Measurements from ENCODE around the gene MYO10. TPM values are rescaled to one million over a fixed set of nuclear protein-coding genes. Genes with fewer than 3 reads are reported as not detected.
A peak's percentile ranks its signal among the peaks of the same experiment; 100 is the strongest.

MYO10 gene
- total and polyA plus RNA-seq, 4 experiments from 2014 or later, result 0.05 to 0.17 TPM; not detected in 2

DNA sequence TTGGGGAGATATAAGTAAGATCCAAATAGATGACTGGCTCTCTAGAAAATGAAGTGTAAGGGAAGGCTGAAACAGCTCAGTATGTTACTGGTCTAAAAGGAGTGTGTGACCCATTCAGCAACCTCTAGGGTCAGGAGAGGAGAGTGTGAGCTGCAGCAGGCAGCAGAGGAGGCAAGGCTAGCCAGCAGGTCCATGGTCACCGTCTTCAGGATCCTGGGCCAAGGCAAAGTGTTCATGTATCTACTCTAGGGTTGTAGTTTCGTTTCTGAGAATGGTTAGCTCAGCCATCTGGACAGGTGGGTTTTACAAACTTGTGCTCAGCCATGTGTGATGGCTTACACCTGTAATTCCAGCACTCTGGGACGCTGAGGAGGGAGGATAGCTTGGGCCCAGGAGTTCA, 13.7 kb downstream of the MYO10 start:
- no peaks in the 10 kb centered on the region for H3K4me1 Mint-ChIP-seq
- Histone ChIP-seq H3K4me3 (ENCODE audit: low read length in 2 of 2) (no peak overlapping the region), H3K27ac (ENCODE audit: low read depth, low read length) (no peak overlapping the region), H3K4me1 (ENCODE audit: insufficient read depth, low read length) (no peaks in the 10 kb centered on the region), H3K27me3 (ENCODE audit: insufficient read depth, low read length) (no peaks in the 10 kb centered on the region), H3K36me3 (ENCODE audit: insufficient read depth, low read length) (no peaks in the 10 kb centered on the region), H3K9me3 (ENCODE audit: control insufficient read depth in 1 of 2, low read length in 2 of 2) (no peaks in the 10 kb centered on the region)
- ChIA-PET CTCF (ENCODE audit: partially characterized antibody) (no interaction called here), POLR2A (ENCODE audit: partially characterized antibody) (no interaction called here)
- H3K4me3 Mint-ChIP-seq, result no peak overlapping the region
- DNase-seq, result no peak
- peaks cover 0 to 7% (median 1%) of the 10 kb centered on the region in 8 donors for H3K9me3 Mint-ChIP-seq
- H3K27ac Mint-ChIP-seq, result no peak overlapping the region
- H3K36me3 Mint-ChIP-seq, result no peaks in the 10 kb centered on the region
- intact Hi-C loops (cut with micrococcal nuclease), result no loop called here
- H3K27me3 Mint-ChIP-seq, result no peaks in the 10 kb centered on the region

DNA sequence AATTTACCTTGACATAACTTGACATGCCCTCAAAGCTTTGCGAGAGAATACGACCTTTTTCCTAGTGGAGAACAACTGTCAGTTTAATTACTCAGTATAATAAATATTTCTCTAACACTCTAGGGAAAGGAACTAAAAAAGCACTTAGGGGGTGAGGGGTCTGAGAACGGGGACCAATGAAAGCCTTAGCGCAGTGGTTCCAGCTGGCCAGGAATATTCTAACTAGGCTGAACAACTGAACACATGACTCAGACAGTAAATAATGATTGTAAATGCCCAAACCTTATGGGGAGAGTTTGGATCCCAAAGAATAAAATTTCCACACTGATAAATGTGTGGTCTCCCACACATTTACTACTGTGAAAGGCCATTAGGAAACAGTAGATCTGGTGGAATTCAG, 14.9 kb downstream of the MYO10 start:
- no peaks in the 10 kb centered on the region for H3K4me1 Mint-ChIP-seq
- no peaks in the 10 kb centered on the region for H3K4me1 ChIP-seq (ENCODE audit: insufficient read depth, low read length)
- CTCF ChIA-PET (ENCODE audit: partially characterized antibody), result interaction anchor here (0.9 kb wide), 1 partner anchor 12 kb away, joined by 3 read pairs; no protein-coding TSS in a partner anchor
- no peak overlapping the region for H3K27ac Mint-ChIP-seq
- H3K27me3 Mint-ChIP-seq, result no peaks in the 10 kb centered on the region
- no peak overlapping the region for H3K27ac ChIP-seq (ENCODE audit: low read depth, low read length)
- H3K4me3 Mint-ChIP-seq, result no peak overlapping the region
- H3K4me3 ChIP-seq (ENCODE audit: low read length in 2 of 2), result no peak overlapping the region
- peaks cover 0 to 7% (median 1%) of the 10 kb centered on the region in 8 donors for H3K9me3 Mint-ChIP-seq
- no peaks in the 10 kb centered on the region for H3K9me3 ChIP-seq (ENCODE audit: control insufficient read depth in 1 of 2, low read length in 2 of 2)
- no peak for DNase-seq
- intact Hi-C loops (cut with micrococcal nuclease), result no loop called here
- POLR2A ChIA-PET (ENCODE audit: partially characterized antibody), result no interaction called here
- H3K36me3 ChIP-seq (ENCODE audit: insufficient read depth, low read length), result no peaks in the 10 kb centered on the region
- no peaks in the 10 kb centered on the region for H3K27me3 ChIP-seq (ENCODE audit: insufficient read depth, low read length)
- no peaks in the 10 kb centered on the region for H3K36me3 Mint-ChIP-seq

DNA sequence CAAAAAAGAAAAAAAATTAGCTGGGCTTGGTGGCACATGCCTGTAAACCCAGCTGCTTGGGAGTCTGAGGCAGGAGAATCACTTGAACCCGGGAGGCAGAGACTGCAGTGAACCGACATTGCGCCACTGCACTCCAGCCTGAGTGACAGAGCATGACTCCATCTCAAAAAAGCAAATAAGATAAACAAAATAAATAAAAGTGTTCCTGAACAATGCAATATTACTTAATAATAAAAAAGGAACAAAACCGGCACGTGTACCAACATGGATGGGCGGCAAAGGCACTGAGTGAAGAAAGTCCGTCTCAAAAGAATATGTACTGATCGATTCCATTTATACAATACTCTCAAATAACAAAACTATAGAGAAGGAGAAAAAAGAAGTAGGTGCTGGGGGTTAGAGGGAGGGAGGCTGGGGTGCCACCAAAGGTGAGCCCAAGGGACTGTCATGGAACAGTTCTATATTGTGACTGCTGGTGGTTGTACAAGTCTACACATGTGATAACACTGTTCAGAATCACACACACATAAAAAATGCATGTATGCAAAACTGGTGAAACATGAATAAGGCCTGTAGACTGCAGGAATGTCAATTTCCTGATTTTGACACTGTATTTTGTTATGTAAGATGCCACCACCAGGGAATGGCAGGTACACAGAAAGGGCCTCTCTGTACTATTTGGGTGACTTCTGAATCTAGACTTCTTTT, 15.8 kb downstream of the MYO10 start:
- no peak overlapping the region for H3K4me3 Mint-ChIP-seq
- H3K4me1 Mint-ChIP-seq, result no peaks in the 10 kb centered on the region

DNA sequence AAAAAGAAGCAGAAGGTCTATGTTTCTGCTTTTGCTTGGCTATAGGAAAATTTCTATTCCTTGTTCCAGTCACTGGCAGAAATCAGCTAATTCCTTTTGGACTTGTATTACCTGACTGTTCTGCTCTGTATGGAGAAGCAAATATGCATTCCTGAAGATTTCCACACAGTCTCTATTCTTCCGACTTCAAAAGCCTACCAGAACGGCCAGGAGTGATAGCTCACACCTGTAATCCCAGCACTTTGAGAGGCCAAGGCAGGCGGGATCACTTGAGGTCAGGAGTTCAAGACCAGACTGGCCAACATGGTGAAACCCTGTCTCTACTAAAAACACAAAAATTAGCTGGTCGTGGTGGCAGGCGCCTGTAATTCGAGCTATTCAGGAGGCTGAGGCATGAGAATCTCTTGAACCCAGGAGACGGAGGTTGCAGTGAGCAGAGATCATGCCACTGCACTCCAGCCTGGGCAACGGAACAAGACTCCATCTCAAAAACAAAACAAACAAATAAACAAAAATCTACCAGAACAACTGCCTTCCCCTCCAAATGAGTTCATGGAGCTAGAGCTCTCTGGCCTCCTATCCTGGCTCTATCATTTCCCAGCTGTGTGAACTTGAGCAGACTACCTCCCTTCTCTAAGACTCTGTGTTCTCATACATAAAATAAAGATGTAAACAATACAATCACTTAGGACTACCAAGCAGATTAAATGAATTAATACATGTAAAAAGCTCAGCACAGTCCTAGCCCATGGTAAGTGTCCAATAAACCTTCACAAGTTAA, 17.0 kb downstream of the MYO10 start:
- Histone ChIP-seq H3K4me1 (ENCODE audit: insufficient read depth, low read length) (no peaks in the 10 kb centered on the region), H3K36me3 (ENCODE audit: insufficient read depth, low read length) (no peaks in the 10 kb centered on the region), H3K9me3 (ENCODE audit: control insufficient read depth in 1 of 2, low read length in 2 of 2) (no peaks in the 10 kb centered on the region), H3K4me3 (ENCODE audit: low read length in 2 of 2) (no peak overlapping the region), H3K27ac (ENCODE audit: low read depth, low read length) (no peak overlapping the region), H3K27me3 (ENCODE audit: insufficient read depth, low read length) (no peaks in the 10 kb centered on the region)
- Mint-ChIP-seq H3K9me3 (peaks cover 0 to 5% (median 1%) of the 10 kb centered on the region in 8 donors), H3K36me3 (no peaks in the 10 kb centered on the region), H3K27me3 (no peaks in the 10 kb centered on the region), H3K4me3 (no peak overlapping the region), H3K27ac (peak overlapping the region in 1 of 7 donors; percentile 25), H3K4me1 (no peaks in the 10 kb centered on the region)
- no peak for DNase-seq
- intact Hi-C loops (cut with micrococcal nuclease), result no loop called here
- CTCF ChIA-PET (ENCODE audit: partially characterized antibody), result no interaction called here
- POLR2A ChIA-PET (ENCODE audit: partially characterized antibody), result no interaction called here

More for the DNA sequence above, 15.8 kb downstream of the MYO10 start:
- Mint-ChIP-seq H3K27ac (no peak overlapping the region), H3K27me3 (no peaks in the 10 kb centered on the region), H3K36me3 (no peaks in the 10 kb centered on the region), H3K9me3 (peaks cover 0 to 5% (median 1%) of the 10 kb centered on the region in 8 donors)
- Histone ChIP-seq H3K27ac (ENCODE audit: low read depth, low read length) (no peak overlapping the region), H3K4me1 (ENCODE audit: insufficient read depth, low read length) (no peaks in the 10 kb centered on the region), H3K4me3 (ENCODE audit: low read length in 2 of 2) (no peak overlapping the region), H3K36me3 (ENCODE audit: insufficient read depth, low read length) (no peaks in the 10 kb centered on the region), H3K27me3 (ENCODE audit: insufficient read depth, low read length) (no peaks in the 10 kb centered on the region), H3K9me3 (ENCODE audit: control insufficient read depth in 1 of 2, low read length in 2 of 2) (no peaks in the 10 kb centered on the region)
- POLR2A ChIA-PET (ENCODE audit: partially characterized antibody), result no interaction called here
- intact Hi-C loops (cut with micrococcal nuclease), result no loop called here
- CTCF ChIA-PET (ENCODE audit: partially characterized antibody), result interaction anchor here (0.9 kb wide), 1 partner anchor 13 kb away, joined by 3 read pairs; no protein-coding TSS in a partner anchor
- no peak for DNase-seq

DNA sequence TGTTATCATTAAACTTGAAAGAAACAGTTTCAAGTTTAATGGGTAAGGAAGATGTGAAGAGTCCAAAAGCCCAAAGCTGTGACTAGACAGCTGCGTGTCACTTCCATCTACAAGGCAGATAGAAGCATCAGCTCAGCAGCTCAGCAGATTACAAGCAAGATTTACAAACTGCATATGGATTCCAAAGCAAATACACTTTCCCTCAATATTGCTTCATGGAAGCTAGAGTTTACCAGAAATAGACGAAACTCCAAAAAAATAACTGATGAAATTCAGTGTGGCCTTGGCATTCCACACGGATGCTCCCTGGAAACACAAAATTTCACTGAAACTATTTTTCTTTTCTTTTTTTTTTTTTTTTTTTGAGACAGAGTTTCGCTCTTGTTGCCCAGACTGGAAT, 17.9 kb downstream of the MYO10 start:
- Histone ChIP-seq H3K9me3 (ENCODE audit: control insufficient read depth in 1 of 2, low read length in 2 of 2) (no peaks in the 10 kb centered on the region), H3K27ac (ENCODE audit: low read depth, low read length) (no peak overlapping the region), H3K4me3 (ENCODE audit: low read length in 2 of 2) (no peak overlapping the region), H3K36me3 (ENCODE audit: insufficient read depth, low read length) (no peaks in the 10 kb centered on the region), H3K4me1 (ENCODE audit: insufficient read depth, low read length) (no peaks in the 10 kb centered on the region), H3K27me3 (ENCODE audit: insufficient read depth, low read length) (no peaks in the 10 kb centered on the region)
- peaks cover 0 to 9% (median 1%) of the 10 kb centered on the region in 8 donors for H3K9me3 Mint-ChIP-seq
- H3K27ac Mint-ChIP-seq, result no peak overlapping the region
- no peak for DNase-seq
- no peaks in the 10 kb centered on the region for H3K36me3 Mint-ChIP-seq
- CTCF ChIA-PET (ENCODE audit: partially characterized antibody), result interaction anchor here (1.0 kb wide), 1 partner anchor 13 kb away, joined by 3 read pairs; no protein-coding TSS in a partner anchor
- H3K27me3 Mint-ChIP-seq, result no peaks in the 10 kb centered on the region
- intact Hi-C loops (cut with micrococcal nuclease), result no loop called here
- H3K4me3 Mint-ChIP-seq, result no peak overlapping the region
- POLR2A ChIA-PET (ENCODE audit: partially characterized antibody), result no interaction called here
- H3K4me1 Mint-ChIP-seq, result no peaks in the 10 kb centered on the region

DNA sequence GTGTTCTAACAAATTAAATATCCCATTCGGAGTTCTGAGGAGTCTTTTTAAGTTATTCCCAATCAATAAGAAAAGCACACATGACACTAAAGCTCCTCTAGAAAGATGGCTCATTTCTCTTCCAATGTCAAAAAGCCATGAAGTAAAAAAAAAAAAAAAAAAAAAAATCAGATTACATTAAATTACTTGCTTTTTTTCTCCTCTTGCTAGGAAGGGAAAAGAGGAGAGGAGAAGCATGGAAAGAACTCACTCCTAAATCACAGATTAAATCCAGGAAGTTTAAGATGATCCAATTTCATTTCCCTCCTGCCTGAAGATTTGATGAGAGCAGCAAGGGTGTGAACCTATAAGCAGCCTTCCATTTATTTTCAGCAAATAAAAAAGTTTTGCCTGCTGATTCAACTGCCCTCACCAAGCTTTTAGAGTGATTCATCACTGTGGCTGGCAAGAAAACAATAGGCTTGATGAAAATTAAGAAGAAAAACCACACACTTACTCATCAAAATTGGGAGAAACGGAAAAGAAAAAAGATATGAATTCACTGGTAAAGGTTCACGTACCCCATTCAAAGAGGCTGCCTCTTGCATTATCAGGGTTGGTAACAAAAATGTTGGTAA, 19.7 kb downstream of the MYO10 start:
- POLR2A ChIA-PET (ENCODE audit: partially characterized antibody), result no interaction called here
- H3K27ac ChIP-seq (ENCODE audit: low read depth, low read length), result no peak overlapping the region
- no peaks in the 10 kb centered on the region for H3K9me3 ChIP-seq (ENCODE audit: control insufficient read depth in 1 of 2, low read length in 2 of 2)
- H3K4me1 Mint-ChIP-seq, result no peaks in the 10 kb centered on the region
- peaks cover 0 to 6% (median 1%) of the 10 kb centered on the region in 8 donors for H3K9me3 Mint-ChIP-seq
- no peaks in the 10 kb centered on the region for H3K36me3 ChIP-seq (ENCODE audit: insufficient read depth, low read length)
- peak overlapping the region in 1 of 7 donors; percentile 64 for H3K27ac Mint-ChIP-seq
- H3K36me3 Mint-ChIP-seq, result no peaks in the 10 kb centered on the region
- H3K4me3 Mint-ChIP-seq, result no peak overlapping the region
- H3K27me3 ChIP-seq (ENCODE audit: insufficient read depth, low read length), result no peaks in the 10 kb centered on the region
- H3K4me3 ChIP-seq (ENCODE audit: low read length in 2 of 2), result no peak overlapping the region
- no peaks in the 10 kb centered on the region for H3K27me3 Mint-ChIP-seq
- no peaks in the 10 kb centered on the region for H3K4me1 ChIP-seq (ENCODE audit: insufficient read depth, low read length)
- intact Hi-C loops (cut with micrococcal nuclease), result no loop called here
- CTCF ChIA-PET (ENCODE audit: partially characterized antibody), result no interaction called here
- no peak for DNase-seq

DNA sequence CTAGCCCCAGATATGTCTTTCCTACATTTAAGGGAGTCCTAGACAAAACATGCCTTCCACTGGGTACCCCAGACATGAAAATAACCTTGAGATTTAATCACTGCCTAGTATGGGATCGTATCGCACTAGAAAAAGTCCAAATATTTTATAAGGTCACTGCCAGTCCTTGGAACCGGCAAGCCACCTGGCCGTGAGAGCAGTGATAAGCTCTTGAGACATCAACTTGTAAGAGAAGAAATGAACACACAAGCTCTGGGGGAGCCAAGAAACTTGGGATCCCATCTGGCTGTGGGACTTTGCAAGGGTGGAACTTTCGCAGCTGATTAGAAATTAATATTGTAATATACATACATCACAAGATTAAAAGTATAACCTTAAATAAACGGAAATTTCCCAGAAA, 21.5 kb downstream of the MYO10 start:
- Histone ChIP-seq H3K27ac (ENCODE audit: low read depth, low read length) (no peak overlapping the region), H3K9me3 (ENCODE audit: control insufficient read depth in 1 of 2, low read length in 2 of 2) (no peaks in the 10 kb centered on the region), H3K4me3 (ENCODE audit: low read length in 2 of 2) (no peak overlapping the region), H3K4me1 (ENCODE audit: insufficient read depth, low read length) (no peaks in the 10 kb centered on the region), H3K27me3 (ENCODE audit: insufficient read depth, low read length) (no peaks in the 10 kb centered on the region), H3K36me3 (ENCODE audit: insufficient read depth, low read length) (no peaks in the 10 kb centered on the region)
- POLR2A ChIA-PET (ENCODE audit: partially characterized antibody), result no interaction called here
- Mint-ChIP-seq H3K27ac (no peak overlapping the region), H3K9me3 (peaks cover 0 to 6% (median 0%) of the 10 kb centered on the region in 8 donors), H3K4me3 (no peak overlapping the region), H3K27me3 (no peaks in the 10 kb centered on the region), H3K4me1 (no peaks in the 10 kb centered on the region), H3K36me3 (no peaks in the 10 kb centered on the region)
- DNase-seq, result no peak
- CTCF ChIA-PET (ENCODE audit: partially characterized antibody), result no interaction called here
- intact Hi-C loops (cut with micrococcal nuclease), result no loop called here

All from CD4-positive, alpha-beta memory T cell (primary cell).